ENCODE measurements around the gene HM13. TPM values are rescaled to one million over a fixed set of nuclear protein-coding genes. Genes with fewer than 3 reads are reported as not detected.

HM13 gene
- total and polyA plus RNA-seq, 9 of the 15 experiments (the other 6 are each of a cell fraction or from before 2014, with no cell fraction given): 7.7 to 136 (median 74.5) TPM

GRCh38 chr20:31573555-31574321, 59.5 kb downstream of the HM13 start (continued):
- TF ChIP-seq RCOR1 (IDR thresholded peaks at IDR 0.05; ENCODE audit: borderline replicate concordance in 1 of 2, low read depth in 2 of 2, low read length in 2 of 2) (0 out of 4 replicates have a peak, but pooled peaks of 1 of the 2 experiments have one; percentile 29), HNRNPUL1 (IDR thresholded peaks at IDR 0.05; ENCODE audit: low read length) (no peak), NFIC (IDR thresholded peaks at IDR 0.05) (peak; percentile 71), ELF4 (CRISPR knock-in tag; IDR thresholded peaks at IDR 0.05) (peak; percentile 69; the same call in 1 of the 2 replicates), HBP1 (CRISPR knock-in tag; IDR thresholded peaks at IDR 0.05) (peak; percentile 59; the same call in 1 of the 2 replicates), ZNF766 (CRISPR knock-in tag; conservative IDR thresholded peaks at IDR 0.05) (no peak), PPARD (CRISPR knock-in tag; IDR thresholded peaks at IDR 0.05) (no peak), SMARCC2 (IDR thresholded peaks at IDR 0.05; ENCODE audit: low read depth) (peak; percentile 31; the same call in 1 of the 2 replicates), SMARCA4 (IDR thresholded peaks at IDR 0.05) (peak; percentile 65), U2AF2 (optimal IDR thresholded peaks at IDR 0.05; ENCODE audit: low read depth, low read length) (no peak), ARNT (IDR thresholded peaks at IDR 0.05) (peak in 1 of 2 experiments; percentile 63; a peak in 1 of 4 replicates), NFRKB (IDR thresholded peaks at IDR 0.05; ENCODE audit: low read depth) (peak; percentile 75; the same call in 1 of the 2 replicates), THRB (CRISPR knock-in tag; conservative IDR thresholded peaks at IDR 0.05) (peak; percentile 72; the same call in 1 of the 2 replicates), ZNF277 (CRISPR knock-in tag; IDR thresholded peaks at IDR 0.05; ENCODE audit: borderline replicate concordance) (no peak), HDAC1 (IDR thresholded peaks at IDR 0.05) (peak in 1 of 2 experiments; percentile 57; a peak in 1 of 4 replicates), TBL1XR1 (IDR thresholded peaks at IDR 0.05; ENCODE audit: low read length in 2 of 2) (0 out of 4 replicates have a peak, but pooled peaks of 1 of the 2 experiments have one; percentile 17), SLC30A9 (CRISPR knock-in tag; IDR thresholded peaks at IDR 0.05) (no peak), PHB (CRISPR knock-in tag; IDR thresholded peaks at IDR 0.05) (no peak), MECOM (CRISPR knock-in tag; IDR thresholded peaks at IDR 0.05) (0 out of 2 replicates have a peak, but pooled peaks have one; percentile 38), ADNP (tag; IDR thresholded peaks at IDR 0.05) (peak; percentile 84), LCOR (CRISPR knock-in tag; IDR thresholded peaks at IDR 0.05) (0 out of 2 replicates have a peak, but pooled peaks have one; percentile 22)
